GM18517 (cell line): ENCODE data around the gene JAZF1.
"Not testable (repeated sequence)": the region's sequence is repeated elsewhere in the genome, so short reads cannot be mapped to it uniquely, and the experiment has no call there.

Source experiments
- ATAC-seq: cut with Tn5 transposase; IDR thresholded peaks from one replicate; pipeline ENCODE4 v1.9.1; 2021; ENCODE audit warnings: mild to moderate bottlenecking, moderate library complexity; ENCODE audit not compliant: unreplicated experiment

JAZF1 gene

DNA sequence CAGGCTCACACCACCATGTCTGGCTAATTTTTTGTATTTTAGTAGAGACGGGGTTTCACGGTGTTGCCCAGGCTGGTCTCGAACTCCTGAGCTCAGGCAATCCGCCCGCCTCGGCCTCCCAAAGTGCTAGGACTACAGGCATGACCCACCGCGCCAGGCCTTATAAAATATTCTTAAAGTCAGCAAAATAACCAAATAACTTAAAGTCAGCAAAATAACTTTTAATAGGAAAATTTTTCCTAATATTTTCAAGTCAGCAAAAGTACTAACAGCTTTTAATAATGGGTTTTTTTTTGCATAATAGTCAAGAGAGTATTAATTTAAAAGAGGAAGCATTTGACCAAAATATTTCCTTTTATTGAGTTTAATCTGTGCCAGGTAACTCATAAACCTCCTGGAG, 258.2 kb downstream of the JAZF1 start:
- ATAC-seq: not testable (repeated sequence)

DNA sequence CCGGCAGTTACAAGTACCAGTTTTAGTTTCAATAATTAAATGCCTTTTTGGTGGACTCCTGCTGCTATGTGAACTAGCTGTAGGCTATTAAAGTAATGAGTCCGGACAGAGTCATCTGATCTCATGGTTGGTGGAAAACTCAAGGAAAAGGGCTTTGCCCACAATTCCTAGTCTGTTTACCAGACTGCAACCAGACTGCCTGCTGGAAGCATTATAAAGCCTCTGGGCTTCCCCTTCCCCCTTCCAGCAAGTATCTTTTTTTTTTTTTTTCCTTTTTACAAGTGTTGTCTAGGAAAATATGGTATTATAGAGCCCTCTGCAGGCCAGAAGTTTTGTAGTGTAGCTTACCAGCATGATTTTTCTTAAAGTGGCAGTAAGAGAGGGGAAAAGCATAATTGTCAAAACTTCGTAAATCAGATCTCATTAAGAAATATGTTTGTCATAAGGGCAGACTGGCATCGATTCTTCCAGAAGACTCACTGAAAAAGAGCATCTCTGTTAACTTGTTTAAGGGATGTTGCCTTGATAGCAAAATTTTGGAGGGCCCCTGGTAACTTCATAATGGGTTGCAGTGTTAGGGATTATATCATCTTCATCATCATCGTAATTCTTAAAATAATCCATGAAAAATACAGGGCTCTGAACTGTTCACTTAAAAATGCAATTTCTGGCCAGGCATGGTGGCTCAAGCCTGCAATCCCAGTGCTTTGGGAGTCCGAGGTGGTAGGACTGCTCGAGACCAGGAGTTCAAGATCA, 259.3 kb downstream of the JAZF1 start:
- no peak for ATAC-seq

DNA sequence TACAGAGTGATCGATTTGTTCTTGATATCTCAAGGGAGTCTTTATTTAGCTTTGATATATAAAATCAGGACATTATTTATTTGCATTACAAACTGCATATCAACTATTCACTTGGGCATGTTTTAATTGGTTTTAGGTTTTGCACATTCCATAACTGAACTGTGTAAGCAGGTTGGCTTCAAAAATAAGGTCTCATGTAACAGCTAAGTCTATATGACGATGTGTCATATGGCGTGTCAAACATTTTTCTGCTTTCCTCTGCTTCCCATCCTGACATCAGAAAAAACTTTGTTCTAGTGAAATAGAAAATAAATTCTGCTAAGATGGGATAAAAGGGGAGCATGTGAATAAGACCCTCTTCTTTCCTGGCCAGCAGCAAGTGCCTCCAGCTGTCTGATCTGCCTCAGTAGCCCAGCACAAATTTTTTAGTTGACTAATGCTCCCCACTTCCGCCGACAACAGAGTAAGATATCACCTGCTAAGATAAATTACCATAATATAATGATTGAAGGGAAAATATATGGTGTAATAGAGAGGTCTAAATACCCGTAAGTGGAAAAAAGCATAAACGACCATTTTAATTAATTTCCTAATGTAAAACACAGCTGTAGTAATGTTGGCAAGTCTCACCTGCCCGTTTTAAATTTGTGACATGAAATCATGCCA, 260.2 kb downstream of the JAZF1 start:
- ATAC-seq: no peak

DNA sequence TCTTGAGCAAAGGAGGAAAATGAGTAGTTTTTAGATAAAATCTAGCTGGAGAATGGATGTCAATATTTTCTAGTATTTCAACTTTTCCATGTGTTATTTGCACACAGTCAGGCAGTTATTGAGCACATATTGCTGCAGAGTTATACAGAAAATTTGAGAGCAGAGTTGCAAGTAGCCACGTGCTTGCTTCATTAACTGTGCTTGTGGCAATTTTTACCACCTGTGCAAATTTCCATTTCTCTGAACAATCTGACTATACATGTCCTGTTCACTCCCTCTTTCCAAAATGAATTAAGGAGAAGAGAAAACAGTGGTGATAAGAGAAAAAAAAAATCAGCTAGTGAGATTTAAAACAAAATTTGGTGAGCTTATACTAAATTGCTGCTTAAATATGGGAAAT, 262.1 kb downstream of the JAZF1 start:
- ATAC-seq: no peak

DNA sequence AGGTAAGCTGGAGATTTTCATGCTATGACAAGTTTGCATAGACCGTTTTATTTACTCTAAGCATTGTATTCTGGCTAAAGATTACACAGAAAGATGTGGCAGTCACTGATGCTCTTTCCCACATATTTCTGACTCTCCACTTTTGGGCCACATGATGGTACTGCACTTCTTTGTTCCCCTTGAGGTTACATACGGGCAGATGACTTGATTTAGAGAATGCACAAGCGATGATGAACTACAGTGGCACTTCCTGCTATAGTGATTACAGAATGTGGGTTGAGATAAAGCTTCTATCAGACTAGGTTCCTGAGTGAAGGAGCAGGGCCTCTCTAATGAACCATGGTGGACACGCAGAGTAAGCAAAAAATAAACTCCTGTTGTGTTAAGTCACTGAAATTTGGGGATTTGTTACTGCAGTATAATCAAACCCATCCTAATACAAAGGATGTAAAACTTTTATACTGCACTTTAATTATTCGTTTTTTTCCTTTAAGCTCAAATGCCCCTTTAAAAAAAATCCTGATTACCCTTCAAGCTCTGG, 262.8 kb downstream of the JAZF1 start:
- no peak for ATAC-seq

DNA sequence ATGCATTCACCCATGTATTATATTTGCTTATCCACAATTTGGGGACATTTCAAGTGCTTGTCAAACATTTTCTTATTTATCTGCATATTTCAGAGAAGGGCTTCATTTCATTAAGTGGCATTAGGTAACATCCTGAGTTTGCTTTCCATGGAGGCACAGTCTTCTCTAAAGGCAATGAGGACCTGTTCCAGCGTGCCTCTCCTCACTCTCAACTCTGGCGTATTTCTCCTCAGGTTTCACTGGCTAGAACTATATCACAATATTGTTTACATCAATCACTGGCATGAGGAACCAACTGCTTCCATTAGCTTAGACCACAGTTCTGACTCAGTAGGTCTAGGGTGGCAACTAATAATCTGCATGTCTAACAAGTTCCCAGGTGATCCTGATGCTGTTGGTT, 263.5 kb downstream of the JAZF1 start:
- no peak for ATAC-seq

DNA sequence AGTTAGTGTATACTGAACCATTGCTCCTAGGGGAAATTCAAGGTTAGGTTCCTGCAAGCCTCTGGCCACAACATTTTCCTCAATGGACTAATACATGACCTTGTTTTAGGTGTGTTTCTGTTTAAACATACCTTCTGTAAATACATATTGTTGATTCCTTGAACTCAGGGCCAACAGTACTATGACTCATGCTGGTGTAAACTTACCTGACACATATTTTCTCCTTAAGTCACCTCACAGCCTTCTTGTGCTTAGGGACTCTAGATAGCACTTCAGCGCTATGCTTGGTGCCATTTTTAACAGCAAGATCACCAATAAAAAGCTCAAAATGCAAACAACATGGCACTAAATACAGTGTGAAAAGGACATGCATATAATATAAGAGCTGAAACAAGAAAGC, 264.2 kb downstream of the JAZF1 start:
- no peak for ATAC-seq

DNA sequence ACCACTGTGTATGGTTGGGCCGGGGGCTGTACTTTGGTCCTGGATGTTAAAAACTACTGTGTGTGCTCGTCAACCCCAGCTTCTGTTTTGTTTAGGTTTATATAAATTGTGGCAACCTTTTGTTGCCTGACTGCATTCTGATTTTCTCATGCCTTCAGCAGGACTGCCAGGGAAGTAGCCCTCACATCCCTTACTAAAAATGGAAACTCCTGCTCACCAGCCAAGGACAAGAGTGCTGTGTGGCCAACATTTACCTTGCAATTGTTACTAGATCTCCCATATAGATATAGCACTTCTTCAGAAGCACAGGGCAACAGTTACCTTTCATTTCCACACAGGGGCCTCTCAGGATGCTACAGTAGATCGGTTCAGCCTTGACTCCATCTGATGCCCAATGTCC, 266.2 kb downstream of the JAZF1 start:
- ATAC-seq: no peak

DNA sequence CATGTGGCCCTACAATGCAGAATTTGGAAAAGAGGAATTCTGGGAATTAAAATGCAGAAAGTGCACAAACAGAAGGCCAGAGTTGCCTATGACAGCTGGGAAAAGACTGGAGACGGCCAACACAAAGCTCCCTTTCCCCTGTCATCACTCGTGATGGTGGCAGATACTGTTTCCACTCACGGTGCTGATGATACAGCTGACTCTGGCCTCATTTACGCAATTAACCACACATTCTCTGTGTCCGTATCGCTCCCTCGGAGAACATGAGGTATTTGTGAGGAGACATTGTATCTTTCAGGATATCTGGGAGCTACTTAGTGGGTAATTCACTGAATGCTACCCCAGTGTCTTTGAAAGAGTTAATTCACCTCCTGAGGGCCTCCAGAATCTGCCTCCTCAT, 267.8 kb downstream of the JAZF1 start:
- no peak for ATAC-seq

DNA sequence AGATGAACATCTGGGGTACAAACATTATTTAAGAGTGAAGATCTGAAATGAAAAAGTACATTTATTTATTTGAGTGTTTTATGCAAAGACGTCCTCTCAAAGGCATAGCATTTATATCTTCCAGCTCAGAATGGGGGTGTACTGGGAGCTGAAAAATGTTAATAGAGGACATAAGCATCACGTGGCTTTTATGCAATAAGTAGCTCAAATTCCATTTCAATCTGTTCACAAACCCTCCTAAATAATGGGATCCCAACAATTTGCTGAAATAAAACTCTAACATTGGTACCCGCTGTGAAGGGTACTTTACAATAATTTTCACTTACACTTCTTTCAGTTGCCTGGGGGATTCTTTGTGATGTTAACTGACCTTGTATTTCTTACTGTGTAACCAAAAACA, 268.7 kb downstream of the JAZF1 start:
- no peak for ATAC-seq

DNA sequence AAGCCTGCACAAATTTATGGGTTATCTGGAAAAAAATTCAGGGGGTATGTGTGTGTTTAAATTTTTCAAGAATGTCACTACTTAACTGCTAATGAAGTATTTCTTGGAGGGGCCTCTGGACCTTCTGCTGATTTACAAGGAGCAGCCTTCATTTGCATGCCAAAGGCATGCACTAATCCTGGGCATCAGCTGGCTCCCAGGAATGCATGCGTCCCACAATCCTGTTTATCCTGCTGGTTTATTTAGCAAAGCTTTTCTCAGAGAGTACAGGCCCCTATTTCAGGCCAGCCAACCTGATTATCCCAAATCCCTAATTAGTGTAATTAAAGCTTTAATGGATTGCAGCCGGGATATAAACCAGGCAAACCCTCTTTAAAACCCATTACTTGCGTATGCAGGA, 270.3 kb downstream of the JAZF1 start:
- no peak for ATAC-seq

DNA sequence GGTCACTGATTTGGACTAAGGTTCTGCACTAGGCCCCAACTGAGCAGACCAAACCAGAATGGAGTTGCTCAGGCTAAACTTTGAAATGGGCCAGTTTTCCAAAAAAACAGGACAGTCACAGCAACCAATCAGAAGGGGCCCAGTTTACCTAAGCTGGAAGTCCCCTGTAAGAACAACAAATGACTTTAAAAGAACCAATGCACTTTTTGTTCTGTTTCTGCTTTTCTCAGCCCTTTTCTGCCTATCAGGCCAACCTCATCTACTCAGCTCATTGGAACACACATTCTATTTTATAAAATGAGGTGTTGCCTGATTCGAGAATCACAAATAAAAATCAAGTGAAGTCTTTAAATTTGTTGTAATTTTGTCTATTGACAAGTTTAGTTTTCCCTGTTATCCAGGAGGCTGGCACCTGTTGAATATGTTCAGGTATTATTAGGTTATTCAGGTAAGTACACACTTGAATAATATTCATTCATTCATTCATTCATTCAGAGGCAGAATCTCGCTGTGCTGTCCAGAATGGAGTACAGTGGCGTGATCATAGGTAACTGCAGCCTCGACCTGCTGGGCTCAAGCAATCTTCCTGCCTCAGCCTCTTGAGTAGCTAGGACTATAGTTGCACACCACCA, 271.9 kb downstream of the JAZF1 start:
- no peak for ATAC-seq

DNA sequence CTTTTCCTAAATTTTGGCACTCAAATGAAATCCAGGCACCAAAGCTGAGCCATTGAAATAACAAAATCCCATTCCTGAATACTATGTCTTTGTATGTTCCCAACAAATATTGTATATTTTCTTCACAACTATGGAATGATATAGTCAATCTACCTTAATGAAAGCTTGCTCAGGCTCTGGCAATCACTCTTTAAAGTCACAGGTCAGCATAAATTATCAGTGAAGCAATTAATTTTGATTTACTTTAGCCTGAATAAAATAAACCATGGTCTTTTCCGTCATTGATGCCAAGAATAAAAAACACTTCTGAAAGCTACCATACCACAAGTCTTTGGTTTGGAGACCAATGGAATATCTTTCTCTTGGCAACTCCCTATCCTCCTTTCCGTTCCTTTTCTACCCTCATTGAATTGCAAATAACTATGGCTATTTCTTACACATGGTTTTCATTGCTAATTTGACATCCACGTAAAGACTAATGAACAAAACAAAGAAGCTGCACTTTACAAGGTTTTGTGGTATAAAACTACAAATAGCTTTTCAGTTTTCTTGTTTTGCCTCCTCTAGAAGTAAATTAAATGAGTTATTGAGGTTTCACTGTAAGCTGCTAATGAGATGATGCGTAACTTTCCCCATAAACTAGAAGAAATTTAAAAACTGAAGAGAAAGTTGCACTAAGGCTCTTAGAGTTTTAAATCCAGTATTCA, 274.1 kb downstream of the JAZF1 start:
- ATAC-seq: no peak

DNA sequence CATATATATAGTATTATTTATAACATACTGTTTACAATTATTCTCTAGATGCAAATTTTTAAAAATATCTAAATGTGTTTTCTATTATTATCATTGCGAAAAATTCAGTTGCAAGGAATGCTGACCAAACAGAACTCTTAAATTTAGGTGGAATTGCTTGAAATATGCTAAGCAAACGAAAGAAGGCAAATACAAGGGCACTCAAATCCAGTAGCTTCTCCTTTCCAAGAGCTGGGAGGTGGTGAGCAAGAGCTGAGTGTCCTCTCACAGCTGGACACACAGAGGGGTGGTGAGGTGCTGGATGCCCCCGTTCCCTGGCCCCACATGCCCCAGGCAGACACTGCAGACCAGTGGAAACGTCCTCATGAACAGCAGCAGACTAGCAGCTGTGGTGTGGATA, 274.6 kb downstream of the JAZF1 start:
- no peak for ATAC-seq

DNA sequence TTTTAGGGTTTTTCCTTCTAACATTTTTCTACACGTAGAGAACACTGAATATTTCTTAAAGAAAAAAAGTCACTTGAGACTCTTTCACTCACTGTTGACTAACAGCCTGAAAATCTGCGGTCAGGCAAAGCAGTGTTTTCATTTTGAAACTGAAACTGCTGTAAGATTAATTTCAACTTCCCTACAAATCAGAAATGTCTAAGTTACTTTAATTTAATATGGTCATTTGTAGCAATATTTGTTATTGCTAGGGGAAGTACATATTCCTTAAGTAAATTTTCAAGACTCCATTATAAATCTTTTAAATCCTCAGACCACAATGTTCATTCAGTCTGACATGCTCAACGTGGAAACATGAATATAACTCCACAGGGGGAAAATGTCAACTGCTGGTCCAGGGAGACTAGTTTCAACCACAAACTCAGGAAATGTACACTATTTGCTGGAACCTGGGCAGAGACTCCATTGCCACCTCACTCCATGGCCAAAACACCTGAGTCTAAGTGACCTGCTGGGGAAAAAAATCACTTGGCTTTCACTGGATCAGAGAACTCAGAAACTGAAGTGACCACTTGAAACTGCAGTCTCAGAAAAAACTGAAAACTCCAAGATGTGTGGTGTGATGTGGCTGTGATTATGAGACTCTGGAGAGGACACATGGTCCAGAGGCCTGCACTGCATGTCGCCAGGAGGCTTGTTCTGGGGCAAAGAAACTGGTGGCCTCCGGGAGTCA, 279.4 kb downstream of the JAZF1 start:
- ATAC-seq: peak; percentile 86

DNA sequence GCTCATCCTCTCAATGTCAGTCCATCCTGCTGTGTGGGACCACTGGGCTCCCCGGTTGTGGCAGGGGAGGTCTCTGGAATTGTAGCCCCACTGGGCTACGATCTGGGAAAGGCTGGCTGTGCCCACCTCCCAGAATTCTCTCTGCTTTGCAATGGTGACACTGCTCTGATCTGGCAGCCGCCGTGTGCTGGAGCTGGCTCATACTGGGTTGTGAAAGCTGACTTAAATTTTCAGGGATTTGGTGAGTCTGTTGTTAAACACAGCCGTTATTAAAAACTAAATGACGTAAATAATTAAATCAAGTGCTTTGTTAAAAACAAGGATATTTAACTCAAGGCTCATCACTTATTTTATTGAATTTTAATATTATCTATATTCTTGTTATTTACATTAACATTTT, 280.6 kb downstream of the JAZF1 start:
- no peak for ATAC-seq

DNA sequence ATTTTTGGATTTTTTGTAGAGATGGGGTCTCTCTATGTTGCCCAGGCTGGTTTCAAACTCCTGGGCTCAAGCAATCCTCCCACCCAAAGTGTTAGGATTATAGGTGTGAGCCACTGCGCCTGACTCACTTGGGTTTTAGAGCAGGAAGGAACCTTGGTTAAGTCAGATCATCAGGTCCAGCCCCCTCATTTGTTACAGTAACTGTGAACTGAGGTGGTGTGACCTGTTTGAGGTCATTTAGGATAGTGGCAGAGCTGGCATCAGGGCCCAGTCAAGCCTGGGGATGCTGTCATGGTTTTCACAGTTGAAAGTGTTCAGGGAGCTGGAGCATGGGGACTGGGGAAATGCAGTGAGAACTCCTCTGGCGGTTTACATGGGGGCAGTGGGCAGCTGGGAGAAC, 281.0 kb downstream of the JAZF1 start:
- no peak for ATAC-seq

DNA sequence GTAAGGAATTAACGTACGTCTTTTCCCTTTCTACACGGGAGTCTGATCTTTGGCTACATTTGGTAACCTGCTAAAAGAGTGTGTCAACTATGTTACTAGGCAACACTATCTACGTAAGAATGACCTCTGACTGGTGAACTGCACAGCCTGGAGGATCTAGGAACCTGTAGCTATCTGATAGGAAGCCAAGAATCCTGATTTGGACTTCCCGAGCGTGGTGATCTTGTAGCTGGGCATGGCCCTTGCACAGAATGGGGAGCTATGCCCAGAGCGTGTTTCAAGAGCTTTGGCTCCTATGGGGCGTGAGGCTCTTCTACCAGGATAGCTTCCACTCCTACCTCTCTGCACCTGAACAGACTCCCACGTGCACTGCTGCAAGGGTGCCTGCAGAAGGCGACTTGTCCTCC, 283.2 kb downstream of the JAZF1 start:
- no peak for ATAC-seq

DNA sequence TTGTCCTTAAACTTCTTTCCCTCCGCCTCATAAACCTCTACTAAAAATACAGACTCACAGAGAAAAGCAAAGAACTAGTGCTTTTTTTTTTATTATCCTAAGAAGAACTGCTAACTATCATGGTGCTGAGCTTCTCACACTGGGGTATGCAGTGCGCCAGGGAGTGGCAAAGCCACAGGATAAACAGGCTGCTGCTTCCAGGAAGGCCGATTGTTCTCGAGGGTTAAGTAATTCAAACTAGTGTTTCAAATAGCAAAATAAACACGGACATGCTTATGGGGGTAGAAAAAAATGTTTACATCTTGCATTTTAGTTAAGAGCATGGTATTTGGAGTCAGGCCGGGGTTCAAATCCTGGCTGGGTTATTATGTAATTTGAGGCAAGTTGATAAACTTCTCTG, 283.6 kb downstream of the JAZF1 start:
- no peak for ATAC-seq

DNA sequence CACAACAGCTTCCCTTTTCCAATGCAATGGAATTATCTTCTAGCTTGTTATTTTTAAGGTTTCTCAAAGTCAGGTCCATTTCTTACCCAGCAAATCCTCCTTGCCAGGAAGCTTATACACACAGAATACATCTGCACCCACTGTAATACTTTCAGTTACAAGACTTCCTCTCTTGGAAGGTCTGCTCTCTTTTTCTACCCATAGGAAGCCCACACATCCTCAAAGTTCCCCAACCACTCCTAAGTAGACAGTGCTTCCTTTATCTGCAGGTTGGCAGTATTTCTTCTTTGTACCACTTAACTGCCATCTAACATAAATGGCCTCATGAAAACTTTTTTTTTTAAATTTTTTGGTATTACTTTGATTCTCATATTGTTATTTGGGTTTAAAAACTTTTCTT, 285.0 kb downstream of the JAZF1 start:
- ATAC-seq: no peak
